K562 (cell line): Measurements from ENCODE around the gene PDE4D.

Experiments
- CUX1 ChIP-seq: fragments of 200-800 bp; sonication (Bioruptor generic); IDR thresholded peaks from 2 replicates; pipeline ENCODE4 v1.6.1; 2016; ENCODE audit warnings: missing genetic modification characterization, missing compliant biosample characterization
- POLR2AphosphoS5 ChIP-seq: IDR thresholded peaks from 2 replicates; pipeline ENCODE4 v1.6.1; 2011; ENCODE audit warnings: mild to moderate bottlenecking, low read depth, low read length, moderate library complexity; ENCODE audit not compliant: control insufficient read depth, insufficient read depth
- SIN3A ChIP-seq, 2 experiments: fragments of 150-350 bp in 1 of 2; IDR thresholded peaks; 2 replicates each; pipeline ENCODE4 v1.6.1; 2011 to 2016; ENCODE audit warnings: borderline replicate concordance in 2 of 2, low read depth in 2 of 2, low read length in 2 of 2, mild to moderate bottlenecking in 2 of 2, moderate library complexity in 2 of 2; ENCODE audit not compliant: control insufficient read depth in 1 of 2
- TAF1 ChIP-seq: IDR thresholded peaks from 2 replicates; pipeline ENCODE4 v1.6.1; 2011; ENCODE audit warnings: mild to moderate bottlenecking, low read length, moderate library complexity; ENCODE audit not compliant: insufficient read depth, control insufficient read depth, severe bottlenecking; ENCODE audit errors: extremely low read depth
- VEZF1 ChIP-seq: fragments of 200-800 bp; sonication (Bioruptor generic); IDR thresholded peaks from 2 replicates; pipeline ENCODE4 v1.6.1; 2017; ENCODE audit warnings: missing genetic modification characterization, missing compliant biosample characterization
- TF ChIP-seq, protein P1 (sequence below): fragments of 450-650 bp; IDR thresholded peaks from 2 replicates; pipeline ENCODE4 v1.6.1; 2016; ENCODE audit warnings: antibody characterized with exemption
- TF ChIP-seq, protein P2 (sequence below), 3 experiments: IDR thresholded peaks in 2 of 3; conservative IDR thresholded peaks in 1 of 3; 2 replicates each; pipeline ENCODE4 v1.5.1; 2011 to 2012; ENCODE audit warnings: low read length in 3 of 3, mild to moderate bottlenecking in 3 of 3, control low read depth in 2 of 3, improper control_type of control experiment in 1 of 3, inconsistent platforms in 1 of 3, low read depth in 1 of 3, mixed read lengths in 1 of 3, moderate library complexity in 1 of 3; ENCODE audit not compliant: insufficient read depth in 2 of 3

- TF ChIP-seq TAF1 (no peak), CUX1 (CRISPR knock-in tag) (no peak), VEZF1 (CRISPR knock-in tag) (no peak), SIN3A (IDR thresholded peaks at IDR 0.05; ENCODE audit: borderline replicate concordance in 2 of 2, control insufficient read depth in 1 of 2, low read depth in 2 of 2, low read length in 2 of 2) (no peak), POLR2AphosphoS5 (no peak)
- TF ChIP-seq, protein P1, sequence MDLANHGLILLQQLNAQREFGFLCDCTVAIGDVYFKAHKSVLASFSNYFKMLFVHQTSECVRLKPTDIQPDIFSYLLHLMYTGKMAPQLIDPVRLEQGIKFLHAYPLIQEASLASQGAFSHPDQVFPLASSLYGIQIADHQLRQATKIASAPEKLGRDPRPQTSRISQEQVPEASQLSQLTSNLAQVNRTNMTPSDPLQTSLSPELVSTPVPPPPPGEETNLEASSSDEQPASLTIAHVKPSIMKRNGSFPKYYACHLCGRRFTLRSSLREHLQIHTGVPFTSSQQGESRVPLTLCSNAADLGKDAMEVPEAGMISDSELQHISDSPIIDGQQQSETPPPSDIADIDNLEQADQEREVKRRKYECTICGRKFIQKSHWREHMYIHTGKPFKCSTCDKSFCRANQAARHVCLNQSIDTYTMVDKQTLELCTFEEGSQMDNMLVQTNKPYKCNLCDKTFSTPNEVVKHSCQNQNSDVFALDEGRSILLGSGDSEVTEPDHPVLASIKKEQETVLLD: no peak
- TF ChIP-seq, protein P2, sequence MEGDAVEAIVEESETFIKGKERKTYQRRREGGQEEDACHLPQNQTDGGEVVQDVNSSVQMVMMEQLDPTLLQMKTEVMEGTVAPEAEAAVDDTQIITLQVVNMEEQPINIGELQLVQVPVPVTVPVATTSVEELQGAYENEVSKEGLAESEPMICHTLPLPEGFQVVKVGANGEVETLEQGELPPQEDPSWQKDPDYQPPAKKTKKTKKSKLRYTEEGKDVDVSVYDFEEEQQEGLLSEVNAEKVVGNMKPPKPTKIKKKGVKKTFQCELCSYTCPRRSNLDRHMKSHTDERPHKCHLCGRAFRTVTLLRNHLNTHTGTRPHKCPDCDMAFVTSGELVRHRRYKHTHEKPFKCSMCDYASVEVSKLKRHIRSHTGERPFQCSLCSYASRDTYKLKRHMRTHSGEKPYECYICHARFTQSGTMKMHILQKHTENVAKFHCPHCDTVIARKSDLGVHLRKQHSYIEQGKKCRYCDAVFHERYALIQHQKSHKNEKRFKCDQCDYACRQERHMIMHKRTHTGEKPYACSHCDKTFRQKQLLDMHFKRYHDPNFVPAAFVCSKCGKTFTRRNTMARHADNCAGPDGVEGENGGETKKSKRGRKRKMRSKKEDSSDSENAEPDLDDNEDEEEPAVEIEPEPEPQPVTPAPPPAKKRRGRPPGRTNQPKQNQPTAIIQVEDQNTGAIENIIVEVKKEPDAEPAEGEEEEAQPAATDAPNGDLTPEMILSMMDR (IDR thresholded peaks at IDR 0.05 in 2 of 3, conservative IDR thresholded peaks at IDR 0.05 in 1 of 3; ENCODE audit: insufficient read depth in 2 of 3, low read depth in 1 of 3, low read length in 3 of 3): no peak
These were observed 328.6 kb downstream of the PDE4D start for GRCh38 chr5:59564895-59565294.
